GM21529 (cell line): ENCODE measurements around the gene AOC2.

Experiments used
- ATAC-seq: cut with Tn5 transposase; IDR thresholded peaks from one replicate; pipeline ENCODE4 v1.9.1; 2021; ENCODE audit not compliant: unreplicated experiment

The AOC2 gene, protein sequence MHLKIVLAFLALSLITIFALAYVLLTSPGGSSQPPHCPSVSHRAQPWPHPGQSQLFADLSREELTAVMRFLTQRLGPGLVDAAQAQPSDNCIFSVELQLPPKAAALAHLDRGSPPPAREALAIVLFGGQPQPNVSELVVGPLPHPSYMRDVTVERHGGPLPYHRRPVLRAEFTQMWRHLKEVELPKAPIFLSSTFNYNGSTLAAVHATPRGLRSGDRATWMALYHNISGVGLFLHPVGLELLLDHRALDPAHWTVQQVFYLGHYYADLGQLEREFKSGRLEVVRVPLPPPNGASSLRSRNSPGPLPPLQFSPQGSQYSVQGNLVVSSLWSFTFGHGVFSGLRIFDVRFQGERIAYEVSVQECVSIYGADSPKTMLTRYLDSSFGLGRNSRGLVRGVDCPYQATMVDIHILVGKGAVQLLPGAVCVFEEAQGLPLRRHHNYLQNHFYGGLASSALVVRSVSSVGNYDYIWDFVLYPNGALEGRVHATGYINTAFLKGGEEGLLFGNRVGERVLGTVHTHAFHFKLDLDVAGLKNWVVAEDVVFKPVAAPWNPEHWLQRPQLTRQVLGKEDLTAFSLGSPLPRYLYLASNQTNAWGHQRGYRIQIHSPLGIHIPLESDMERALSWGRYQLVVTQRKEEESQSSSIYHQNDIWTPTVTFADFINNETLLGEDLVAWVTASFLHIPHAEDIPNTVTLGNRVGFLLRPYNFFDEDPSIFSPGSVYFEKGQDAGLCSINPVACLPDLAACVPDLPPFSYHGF

DNA sequence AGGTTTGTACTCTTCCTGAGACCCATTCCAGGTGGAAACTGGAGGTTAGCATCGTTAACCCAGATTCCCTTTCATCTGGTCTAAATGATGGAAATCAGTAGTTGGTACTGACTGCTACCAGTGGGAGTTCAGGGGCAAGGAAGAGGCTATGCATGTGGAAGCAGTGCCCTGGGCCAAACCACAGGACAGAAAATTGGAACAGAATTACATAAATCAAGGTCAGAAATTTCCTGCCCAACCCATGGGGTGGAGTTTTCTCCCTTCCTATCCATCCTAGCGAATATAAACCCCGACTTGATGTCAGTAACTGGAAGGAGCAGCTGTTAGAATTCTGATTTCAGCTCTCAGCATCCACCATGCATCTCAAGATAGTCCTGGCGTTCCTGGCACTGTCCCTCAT lies at the start of gene AOC2:
Gene AOC2, plus strand, starts transcription at position 310 of the 400 bp plus-strand sequence. Its CDS starts 47 bp downstream, at position 357.
- no peak for ATAC-seq

- no peak for ATAC-seq
These were observed 49.3 kb upstream of the AOC2 start for GRCh38 chr17:42795061-42795460.

GRCh38 chr17:42795465-42795864 lies 48.9 kb upstream of the AOC2 start:
- no peak for ATAC-seq

DNA sequence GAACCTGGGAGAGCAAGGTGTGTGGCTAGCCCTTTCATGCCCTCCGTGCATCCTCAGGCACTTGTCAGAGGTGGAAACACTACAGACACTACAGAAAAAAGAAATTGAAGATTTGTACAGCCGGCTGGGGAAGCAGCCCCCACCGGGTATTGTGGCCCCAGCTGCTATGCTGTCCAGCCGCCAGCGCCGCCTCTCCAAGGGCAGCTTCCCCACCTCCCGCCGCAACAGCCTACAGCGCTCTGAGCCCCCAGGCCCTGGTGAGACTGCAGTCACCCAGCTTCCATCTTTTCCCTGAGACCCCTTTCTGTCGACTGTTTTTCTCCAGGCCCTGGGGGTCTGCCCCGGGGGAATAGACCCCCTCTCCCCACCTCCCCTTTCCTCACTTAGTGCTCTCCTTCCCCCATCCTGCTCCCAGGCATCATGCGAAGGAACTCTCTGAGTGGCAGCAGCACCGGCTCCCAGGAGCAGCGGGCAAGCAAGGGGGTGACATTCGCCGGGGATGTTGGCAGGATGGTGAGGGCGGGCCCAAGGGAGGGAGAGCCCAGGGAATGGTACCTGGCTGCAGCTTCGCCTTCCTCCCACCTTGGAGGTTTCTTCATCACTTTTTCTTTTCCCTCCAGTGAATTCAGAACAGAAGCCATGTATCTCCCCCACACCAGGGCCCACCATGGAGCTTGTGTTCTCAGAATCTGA lies 48.2 kb upstream of the AOC2 start:
- ATAC-seq = no peak

- ATAC-seq = no peak
These were observed 47.0 kb upstream of the AOC2 start for GRCh38 chr17:42797067-42798007.

DNA sequence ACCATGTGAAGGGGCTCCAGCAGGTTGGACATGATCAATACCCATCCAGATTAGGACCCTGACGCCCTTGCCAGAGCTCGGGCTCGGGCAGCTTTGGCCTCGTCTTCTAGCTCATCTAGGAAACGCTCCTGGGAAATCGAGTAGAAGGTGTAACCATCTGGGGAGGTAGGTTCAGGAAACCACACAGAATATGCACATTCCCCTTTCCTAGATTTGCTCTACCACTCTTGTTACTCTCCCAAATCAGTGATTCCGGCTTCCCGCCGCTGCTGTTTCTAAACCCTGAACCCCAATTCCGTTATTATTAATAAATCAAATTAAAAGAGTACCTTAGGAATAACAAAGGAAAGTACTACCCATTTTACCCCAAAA lies 46.4 kb upstream of the AOC2 start:
- no peak for ATAC-seq

- ATAC-seq = peak; percentile 61
These were observed 45.7 kb upstream of the AOC2 start, which contains the start of the genes CNTD1 and COA3 for GRCh38 chr17:42798383-42799380. CNTD1 (plus strand) TSS chr17:42798861; CDS start chr17:42799068, 207 bp downstream. COA3 (minus strand) TSS chr17:42798704; CDS start chr17:42798681, 23 bp downstream.

- ATAC-seq = no peak
These were observed 41.1 kb upstream of the AOC2 start for GRCh38 chr17:42803074-42803883.

GRCh38 chr17:42804918-42805367 lies 39.4 kb upstream of the AOC2 start:
- no peak for ATAC-seq

DNA sequence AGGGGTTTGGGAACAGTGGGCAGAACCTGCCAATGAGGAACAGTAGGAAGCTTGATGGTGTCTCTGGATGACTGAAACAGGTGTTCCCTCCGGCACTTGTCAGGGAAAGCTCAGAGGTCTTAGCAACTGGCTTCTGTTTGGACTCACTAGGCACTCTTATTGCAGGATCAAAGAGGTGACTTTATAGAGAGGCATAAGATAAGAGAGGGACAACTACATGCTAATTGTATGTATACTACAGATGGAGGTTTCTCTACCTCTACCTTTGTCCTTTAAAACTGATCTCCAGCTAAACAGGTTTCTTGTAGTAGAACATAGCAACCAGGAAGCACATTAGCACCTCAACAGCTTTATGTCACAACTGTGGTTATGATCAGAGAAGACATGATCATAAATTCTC lies 38.1 kb upstream of the AOC2 start:
- ATAC-seq = no peak

DNA sequence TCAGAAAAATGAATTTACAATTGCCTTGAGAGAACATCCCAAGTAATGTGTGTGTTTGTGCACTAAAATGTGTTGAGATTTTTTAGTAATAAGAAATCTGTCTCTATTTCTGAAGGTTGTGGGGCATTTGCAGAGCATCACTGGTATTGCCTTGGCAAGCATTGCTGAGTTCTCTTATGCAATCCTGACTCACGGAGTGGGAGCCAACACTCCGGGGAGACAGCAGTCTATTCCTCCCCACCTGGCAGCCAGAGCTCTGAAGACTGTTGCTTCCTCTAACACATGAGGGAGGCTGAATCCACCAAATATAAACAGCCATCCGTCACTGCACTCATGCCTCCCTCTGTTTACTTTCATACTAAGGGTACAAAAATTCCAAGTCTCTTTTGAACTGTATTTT lies 35.1 kb upstream of the AOC2 start:
- no peak for ATAC-seq

DNA sequence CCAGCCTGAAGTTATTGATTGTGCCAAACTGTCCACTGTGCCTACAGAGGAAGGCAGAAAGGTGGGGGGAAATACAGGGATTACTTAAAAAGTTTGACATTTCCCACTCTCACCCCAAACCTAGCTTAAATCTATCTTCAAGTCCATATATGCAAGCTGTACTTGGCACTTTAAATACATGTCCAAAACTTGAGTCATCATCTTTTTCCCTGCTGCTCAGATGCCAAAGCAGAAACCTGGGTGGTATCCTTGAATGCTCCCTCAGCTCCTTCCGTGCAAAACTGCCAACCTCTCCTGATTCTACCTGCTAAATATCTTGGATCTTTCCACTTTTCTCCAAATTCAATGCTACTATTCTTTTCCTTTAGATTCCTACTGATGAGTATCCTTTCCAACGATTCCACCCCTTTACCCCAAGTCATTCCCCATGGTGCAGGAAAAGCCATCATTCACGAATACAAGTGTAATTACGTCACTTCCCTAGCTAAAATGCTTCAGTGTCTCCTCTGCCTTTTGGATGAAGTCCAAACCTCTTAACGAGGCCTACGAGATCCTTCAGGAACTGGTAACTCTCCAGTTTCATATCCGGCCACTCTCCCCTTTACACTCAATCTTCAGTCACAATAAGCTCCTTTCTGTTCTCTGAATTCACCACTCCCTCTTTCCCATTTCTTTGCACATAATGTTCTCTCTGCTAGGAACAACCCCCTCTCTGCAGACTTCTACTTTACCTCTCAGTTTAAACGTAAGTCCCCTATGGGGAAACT lies 29.6 kb upstream of the AOC2 start:
- ATAC-seq = no peak

DNA sequence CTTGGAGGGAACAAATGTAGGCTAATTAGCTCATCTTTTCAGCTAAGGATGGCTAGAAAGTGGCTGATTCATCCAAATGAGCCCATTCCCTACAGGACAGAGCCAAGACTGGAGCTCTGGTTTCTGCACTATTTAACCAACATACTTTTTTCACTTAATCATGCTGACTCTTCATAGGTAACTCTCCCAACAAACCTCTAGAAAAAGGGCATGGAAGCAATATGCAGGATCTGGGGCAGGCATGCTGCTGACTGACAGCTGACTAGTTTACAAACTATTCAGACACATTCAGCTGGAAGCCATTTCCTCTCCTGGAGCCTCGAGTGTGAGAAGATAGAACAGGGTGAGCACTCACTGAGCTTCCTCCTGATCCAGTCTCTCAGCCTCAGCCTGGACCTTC lies 26.5 kb upstream of the AOC2 start:
- no peak for ATAC-seq

DNA sequence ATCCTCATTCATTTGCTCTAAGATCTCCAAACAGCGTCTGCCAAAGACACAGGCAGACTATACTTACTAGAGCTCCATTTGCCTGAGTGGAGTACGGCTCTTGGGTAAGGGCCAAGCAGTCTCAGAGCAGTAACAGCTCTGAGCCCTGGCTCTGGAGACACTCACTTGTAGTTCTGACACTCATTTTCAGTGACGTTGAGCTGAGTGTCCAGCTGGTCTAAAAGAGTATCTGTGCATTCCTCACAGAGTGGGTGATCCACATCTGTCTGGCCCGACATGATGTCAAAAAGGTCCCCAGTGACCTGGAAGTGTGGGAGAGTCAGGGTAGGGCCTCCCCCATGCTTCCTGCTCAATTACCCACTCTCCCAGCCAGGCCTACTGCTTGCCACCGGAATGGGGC lies 26.0 kb upstream of the AOC2 start:
- no peak for ATAC-seq

- ATAC-seq = no peak
These were observed 24.3 kb upstream of the AOC2 start for GRCh38 chr17:42819939-42820535.

GRCh38 chr17:42821176-42821575 lies 23.2 kb upstream of the AOC2 start:
- no peak for ATAC-seq

DNA sequence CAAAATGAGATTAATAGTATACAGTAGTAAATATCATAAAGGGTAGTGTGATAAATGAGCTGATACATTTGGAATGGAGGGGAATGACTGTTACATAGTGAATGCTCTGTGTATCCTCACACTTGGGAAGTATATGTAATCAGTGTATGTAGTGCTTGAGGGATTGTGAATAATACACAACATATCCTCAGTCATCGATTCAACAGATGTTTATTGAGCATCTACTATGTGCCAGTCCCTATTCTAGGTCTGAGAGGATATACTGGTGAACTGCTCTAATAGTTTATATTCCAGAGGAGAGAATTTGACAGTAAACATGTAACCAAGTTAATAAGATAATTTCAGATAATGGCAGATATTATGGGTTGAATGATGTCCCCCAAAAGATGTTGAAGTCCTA lies 16.9 kb upstream of the AOC2 start:
- ATAC-seq = no peak
